ENCODE measurements around the gene PPCDC. TPM values are rescaled to one million over a fixed set of nuclear protein-coding genes. Genes with fewer than 3 reads are reported as not detected.
"Not testable (repeated sequence)": the region's sequence is repeated elsewhere in the genome, so short reads cannot be mapped to it uniquely, and the experiment has no call there.

Gene PPCDC
- total and polyA plus RNA-seq, 12 donors: 3.6 to 14.6 (median 5.8) TPM

GRCh38 chr15:75076277-75076676 is 52.9 kb downstream of the PPCDC start:
- Histone ChIP-seq H3K4me3 (no peak overlapping the region), H3K27me3 (no peaks in the 10 kb centered on the region), H3K9me3 (peaks cover 0 to 21% (median 5%) of the 10 kb centered on the region in 11 donors), H3K4me1 (peaks cover 0 to 34% (median 0%) of the 10 kb centered on the region in 9 donors), H3K36me3 (no peaks in the 10 kb centered on the region), H3K27ac (no peak overlapping the region)
- DNase-seq (no peak), ATAC-seq (no peak)
- TF ChIP-seq CTCF (IDR thresholded peaks at IDR 0.05): no peak
- intact Hi-C loops (cut with DNase I): no loop called here
- 94% methylated on average over 2 of the region's 2 CpGs for WGBS, 2 donors

- 89 to 96% methylated on average over 4 of the region's 4 CpGs for WGBS, 2 donors
- peaks cover 0 to 26% (median 0%) of the 10 kb centered on the region in 9 donors for H3K4me1 ChIP-seq
- H3K9me3 ChIP-seq: peaks cover 0 to 25% (median 5%) of the 10 kb centered on the region in 11 donors
- H3K36me3 ChIP-seq; H3K27me3 ChIP-seq; intact Hi-C loops (cut with DNase I); DNase-seq; H3K4me3 ChIP-seq: not testable (repeated sequence)
- ATAC-seq: peak in 5 of 8 donors; percentile 25 to 46 (median 42)
- H3K27ac ChIP-seq: peak overlapping the region in 1 of 10 donors; percentile 49
Observed at GRCh38 chr15:75077551-75077961, 54.2 kb downstream of the PPCDC start.

- intact Hi-C loops (cut with DNase I): no loop called here
- ATAC-seq (no peak), DNase-seq (no peak)
- Histone ChIP-seq H3K4me3 (no peak overlapping the region), H3K36me3 (no peaks in the 10 kb centered on the region), H3K27ac (no peak overlapping the region), H3K9me3 (peaks cover 0 to 27% (median 0%) of the 10 kb centered on the region in 11 donors), H3K4me1 (peaks cover 0 to 8% (median 0%) of the 10 kb centered on the region in 9 donors), H3K27me3 (no peaks in the 10 kb centered on the region)
- WGBS, 2 donors: 94 to 97% methylated on average over 8 of the region's 8 CpGs
- no peak for TF ChIP-seq CTCF (IDR thresholded peaks at IDR 0.05)
Observed at GRCh38 chr15:75081150-75081549, 57.8 kb downstream of the PPCDC start.

GRCh38 chr15:75082689-75083088 is 59.3 kb downstream of the PPCDC start:
- H3K9me3 ChIP-seq: peaks cover 0 to 33% (median 3%) of the 10 kb centered on the region in 11 donors
- H3K27me3 ChIP-seq: no peaks in the 10 kb centered on the region
- no peak overlapping the region for H3K27ac ChIP-seq
- WGBS, 2 donors: 55 to 58% methylated on average over 1 of the region's 1 CpG
- no peak for ATAC-seq
- H3K36me3 ChIP-seq: no peaks in the 10 kb centered on the region
- intact Hi-C loops (cut with DNase I): no loop called here
- H3K4me1 ChIP-seq: no peaks in the 10 kb centered on the region
- TF ChIP-seq CTCF (IDR thresholded peaks at IDR 0.05): no peak
- no peak for DNase-seq
- no peak overlapping the region for H3K4me3 ChIP-seq

- intact Hi-C loops (cut with DNase I); DNase-seq; H3K27ac ChIP-seq; H3K4me3 ChIP-seq; H3K27me3 ChIP-seq; ATAC-seq; H3K36me3 ChIP-seq: not testable (repeated sequence)
- 96 to 97% methylated on average over 3 of the region's 3 CpGs for WGBS, 2 donors
- Histone ChIP-seq H3K9me3 (peaks cover 0 to 33% (median 3%) of the 10 kb centered on the region in 11 donors), H3K4me1 (peaks cover 0 to 17% (median 6%) of the 10 kb centered on the region in 9 donors)
Observed at GRCh38 chr15:75085708-75086107, 62.3 kb downstream of the PPCDC start.
